Hematopoietic multipotent progenitor cell treated with erythropoietin and hydrocortisone succinate and interleukin-3 and kit ligand, for 4 days (in vitro differentiated cells): Measurements from ENCODE around the gene H6PD.

Source experiments
- DNase-seq: peaks from one replicate; pipeline ENCODE4 v3.0.0-alpha.2; 2015

Gene H6PD

DNA sequence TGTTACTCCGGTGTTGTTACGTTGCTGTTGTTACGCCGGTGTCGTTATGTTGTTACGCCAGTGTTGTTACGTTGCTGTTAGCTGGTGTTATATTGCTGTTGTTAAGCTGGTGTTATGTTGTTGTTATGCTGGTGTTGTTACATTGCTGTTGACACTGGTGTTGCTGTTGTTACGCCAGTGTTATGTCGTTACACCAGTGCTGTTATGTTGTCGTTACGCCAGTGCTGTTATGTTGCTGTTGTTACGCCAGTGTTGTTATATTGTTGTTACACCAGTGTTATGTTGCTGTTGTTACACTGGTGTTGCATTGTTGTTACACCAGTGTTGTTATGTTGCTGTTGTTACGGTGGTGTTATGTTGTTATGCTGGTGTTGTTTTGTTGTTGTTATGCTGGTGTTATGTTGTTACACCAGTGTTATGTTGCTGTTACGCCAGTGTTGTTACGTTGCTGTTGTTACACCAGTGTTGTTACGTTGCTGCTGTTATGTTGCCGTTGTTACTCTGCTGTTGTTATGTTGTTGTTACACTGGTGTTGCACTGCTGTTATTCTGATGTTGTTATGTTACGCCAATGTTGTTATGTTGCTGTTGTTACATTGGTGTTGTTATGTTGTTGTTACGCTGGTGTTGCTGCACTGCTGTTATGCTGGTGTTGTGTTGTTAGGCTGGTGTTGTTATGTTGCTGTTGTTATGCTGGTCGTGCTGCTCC, 25.6 kb downstream of the H6PD start:
- no peak for DNase-seq

GRCh38 chr1:9261496-9261895, 26.9 kb downstream of the H6PD start:
- no peak for DNase-seq

DNA sequence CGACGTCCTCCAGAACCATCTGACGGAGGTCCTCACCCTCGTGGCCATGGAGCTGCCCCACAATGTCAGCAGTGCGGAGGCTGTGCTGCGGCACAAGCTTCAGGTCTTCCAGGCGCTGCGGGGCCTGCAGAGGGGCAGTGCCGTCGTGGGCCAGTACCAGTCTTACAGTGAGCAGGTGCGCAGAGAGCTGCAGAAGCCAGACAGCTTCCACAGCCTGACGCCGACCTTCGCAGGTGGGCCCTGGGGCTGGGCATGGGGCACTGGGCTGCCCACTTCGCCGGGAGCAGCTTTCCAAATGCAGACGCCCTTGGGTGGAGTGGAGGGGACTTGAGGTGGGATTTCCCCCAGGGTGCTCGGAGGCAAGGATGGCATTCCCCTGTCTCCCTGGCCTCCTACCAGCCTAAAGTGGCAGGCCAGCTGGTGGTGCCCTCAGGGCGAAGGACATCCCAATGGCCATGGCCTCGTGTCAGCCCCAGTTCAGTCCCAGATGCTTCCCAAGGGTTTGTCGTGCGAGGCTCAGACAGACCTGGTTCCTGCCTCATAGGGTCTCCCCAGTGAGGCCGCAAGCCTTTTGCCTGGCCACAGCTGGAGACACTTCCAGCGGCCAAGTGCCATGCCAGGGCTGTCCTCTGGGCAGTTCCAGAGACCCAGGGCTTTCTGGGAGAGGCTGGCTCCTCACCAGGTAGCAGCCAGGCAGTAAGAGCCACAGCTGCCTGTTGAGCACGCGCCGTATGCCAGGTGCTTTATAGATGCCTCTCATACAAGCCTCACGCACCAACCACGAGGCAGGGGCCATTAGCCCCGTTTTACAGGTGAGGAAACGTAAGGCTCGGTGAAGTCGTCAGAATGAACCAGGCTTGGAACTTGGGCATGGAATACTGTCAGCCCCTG, 27.8 kb downstream of the H6PD start:
- no peak for DNase-seq

DNA sequence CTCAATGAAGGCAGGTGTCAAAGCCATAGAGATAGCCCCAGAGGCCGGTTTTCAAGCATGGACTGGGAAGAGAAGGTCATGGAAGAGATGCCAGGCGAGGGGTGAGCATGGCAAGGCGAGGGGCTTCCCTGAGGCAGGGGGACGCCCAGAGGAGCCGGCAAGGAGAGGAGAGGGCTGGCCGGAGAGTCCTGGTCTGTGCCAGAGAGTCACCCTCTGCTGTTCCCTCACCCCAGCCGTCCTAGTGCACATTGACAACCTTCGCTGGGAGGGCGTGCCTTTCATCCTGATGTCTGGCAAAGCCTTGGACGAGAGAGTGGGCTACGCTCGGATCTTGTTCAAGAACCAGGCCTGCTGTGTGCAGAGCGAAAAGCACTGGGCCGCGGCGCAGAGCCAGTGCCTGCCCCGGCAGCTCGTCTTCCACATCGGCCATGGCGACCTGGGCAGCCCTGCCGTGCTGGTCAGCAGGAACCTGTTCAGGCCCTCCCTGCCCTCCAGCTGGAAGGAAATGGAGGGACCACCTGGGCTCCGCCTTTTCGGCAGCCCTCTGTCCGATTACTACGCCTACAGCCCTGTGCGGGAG, 28.8 kb downstream of the H6PD start:
- no peak for DNase-seq

DNA sequence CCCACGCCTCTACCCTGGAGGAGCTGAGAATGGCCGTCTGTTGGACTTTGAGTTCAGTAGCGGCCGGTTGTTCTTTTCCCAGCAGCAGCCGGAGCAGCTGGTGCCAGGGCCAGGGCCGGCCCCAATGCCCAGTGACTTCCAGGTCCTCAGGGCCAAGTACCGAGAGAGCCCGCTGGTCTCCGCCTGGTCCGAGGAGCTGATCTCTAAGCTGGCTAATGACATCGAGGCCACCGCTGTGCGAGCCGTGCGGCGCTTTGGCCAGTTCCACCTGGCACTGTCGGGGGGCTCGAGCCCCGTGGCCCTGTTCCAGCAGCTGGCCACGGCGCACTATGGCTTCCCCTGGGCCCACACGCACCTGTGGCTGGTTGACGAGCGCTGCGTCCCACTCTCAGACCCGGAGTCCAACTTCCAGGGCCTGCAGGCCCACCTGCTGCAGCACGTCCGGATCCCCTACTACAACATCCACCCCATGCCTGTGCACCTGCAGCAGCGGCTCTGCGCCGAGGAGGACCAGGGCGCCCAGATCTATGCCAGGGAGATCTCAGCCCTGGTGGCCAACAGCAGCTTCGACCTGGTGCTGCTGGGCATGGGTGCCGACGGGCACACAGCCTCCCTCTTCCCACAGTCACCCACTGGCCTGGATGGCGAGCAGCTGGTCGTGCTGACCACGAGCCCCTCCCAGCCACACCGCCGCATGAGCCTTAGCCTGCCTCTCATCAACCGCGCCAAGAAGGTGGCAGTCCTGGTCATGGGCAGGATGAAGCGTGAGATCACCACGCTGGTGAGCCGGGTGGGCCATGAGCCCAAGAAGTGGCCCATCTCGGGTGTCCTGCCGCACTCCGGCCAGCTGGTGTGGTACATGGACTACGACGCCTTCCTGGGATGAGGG, 29.7 kb downstream of the H6PD start:
- DNase-seq = no peak

DNA sequence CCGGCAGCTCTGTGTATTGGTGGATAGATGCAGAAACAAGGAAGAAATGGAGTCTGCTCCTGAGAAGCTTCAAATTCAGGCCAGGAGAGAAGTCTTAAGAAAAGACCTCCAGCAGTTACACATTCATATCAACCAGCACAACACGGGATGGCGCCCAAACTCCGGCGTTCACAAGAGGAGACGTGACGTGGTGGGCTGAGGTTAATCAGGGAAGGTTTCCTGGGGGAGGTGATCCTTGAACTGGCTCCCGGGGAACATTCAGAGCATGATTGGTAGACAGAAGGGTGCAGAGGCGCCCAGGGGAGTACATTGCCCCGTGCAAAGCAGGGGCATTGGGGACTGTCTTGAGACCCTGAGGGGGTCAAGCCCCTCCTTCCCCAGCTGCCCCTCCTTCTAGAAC, 30.5 kb downstream of the H6PD start:
- DNase-seq = no peak

DNA sequence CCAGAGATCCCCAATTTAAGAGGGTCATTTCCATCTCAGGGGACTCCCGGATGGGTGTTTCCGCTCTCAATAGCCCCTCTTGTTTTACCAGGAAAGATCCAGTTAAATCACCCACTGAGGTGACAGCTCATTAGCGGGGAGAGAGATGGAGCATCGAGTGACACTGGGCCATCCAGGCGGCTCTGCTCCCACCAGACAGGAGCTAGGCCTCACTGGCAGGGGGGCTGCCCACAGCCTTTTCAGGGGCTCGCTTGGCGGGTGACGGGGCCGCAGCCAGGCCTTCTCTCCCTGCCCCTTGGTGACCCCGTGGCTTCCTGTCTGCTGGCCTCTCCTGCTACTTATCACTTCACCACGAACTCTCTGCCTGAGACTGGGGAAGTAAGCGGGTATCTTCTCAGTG, 31.4 kb downstream of the H6PD start:
- DNase-seq = peak; percentile 38

DNA sequence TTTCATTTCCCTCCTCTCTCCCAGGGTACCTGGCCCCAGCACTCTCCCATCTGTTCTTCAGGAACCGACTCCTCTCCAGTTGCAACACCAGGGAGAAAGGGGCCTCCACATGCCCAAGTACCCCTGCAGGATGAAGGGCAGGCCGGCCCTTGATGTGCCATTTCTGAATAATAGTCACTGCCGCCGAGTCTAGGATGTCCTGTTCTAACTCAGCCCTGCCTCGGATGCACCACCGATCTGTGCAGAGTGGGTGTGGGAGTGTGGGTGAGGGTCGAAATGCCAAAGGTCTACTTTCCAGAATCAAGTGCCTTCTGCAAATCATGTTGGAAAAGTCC, 32.7 kb downstream of the H6PD start:
- no peak for DNase-seq

- no peak for DNase-seq
Observed at GRCh38 chr1:9267827-9268581, 33.4 kb downstream of the H6PD start.

DNA sequence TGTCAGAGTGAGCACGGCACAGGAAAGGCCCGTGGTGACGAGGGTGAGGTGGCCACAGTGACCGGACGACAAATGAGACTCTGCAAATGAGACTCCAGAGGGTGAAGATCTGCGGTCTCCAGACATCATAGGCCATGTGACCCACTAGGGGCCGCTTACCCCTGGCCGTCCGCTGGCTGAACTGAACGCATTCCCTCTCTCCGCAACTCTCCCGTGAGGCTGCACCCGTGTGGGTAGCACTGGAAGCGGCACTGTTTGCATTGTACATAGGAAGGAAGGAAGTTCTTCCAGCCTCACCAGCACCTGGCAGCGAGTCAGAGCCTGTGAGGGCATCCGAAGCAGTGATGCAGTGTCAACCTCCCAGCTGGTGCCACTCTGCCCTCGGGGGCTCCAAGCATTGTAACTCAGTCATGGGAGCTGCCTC, 34.5 kb downstream of the H6PD start:
- no peak for DNase-seq

GRCh38 chr1:9269721-9270120, 35.1 kb downstream of the H6PD start:
- no peak for DNase-seq

DNA sequence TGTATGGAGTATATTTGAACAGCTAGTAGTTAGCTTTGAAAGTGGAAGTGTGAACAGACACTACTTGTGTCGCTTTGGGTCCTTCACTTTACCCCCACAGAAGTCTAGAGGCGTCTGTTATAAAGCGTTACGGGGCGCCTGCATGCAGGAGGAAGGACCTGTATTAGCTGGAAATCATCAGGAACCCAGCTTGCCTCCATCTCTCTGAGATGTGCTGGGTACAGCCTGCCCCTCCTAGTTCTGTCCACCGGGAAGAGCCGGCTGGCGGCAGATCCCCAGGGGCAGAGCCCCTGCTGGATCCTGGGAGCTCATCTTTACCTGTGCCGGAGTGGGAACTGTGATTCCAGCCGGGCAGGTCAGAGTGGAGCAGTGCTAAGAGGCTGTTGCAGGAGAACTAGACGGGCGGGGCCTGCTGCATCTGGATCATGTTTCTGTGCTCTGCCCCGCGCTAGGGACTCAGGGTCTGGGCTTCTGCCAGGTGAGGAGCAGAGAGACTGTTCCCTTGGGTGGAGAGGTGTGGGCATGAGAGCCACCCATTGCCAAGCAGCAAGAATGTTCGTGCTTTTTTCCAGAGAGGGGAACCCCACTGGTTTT, 35.8 kb downstream of the H6PD start:
- no peak for DNase-seq

DNA sequence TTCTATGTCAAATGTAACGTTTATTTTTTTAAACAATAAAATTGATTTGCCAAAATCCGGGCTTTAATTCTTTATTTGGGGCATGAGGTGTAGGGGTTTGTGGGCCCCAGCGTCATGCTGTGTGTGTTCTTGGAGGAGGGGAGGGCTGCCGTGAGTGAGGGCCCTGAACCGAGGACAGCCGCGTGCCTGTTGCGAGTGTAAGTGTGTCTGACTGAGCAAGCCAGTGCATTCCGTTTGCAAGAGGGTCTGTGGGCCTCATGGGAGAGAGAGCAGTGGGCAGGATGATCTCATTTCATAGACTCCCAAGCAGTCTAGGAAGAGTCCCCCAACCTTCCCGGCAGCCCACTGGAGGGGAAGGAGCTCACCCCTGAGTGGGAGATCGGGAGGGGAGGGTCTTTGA, 36.7 kb downstream of the H6PD start:
- no peak for DNase-seq

DNA sequence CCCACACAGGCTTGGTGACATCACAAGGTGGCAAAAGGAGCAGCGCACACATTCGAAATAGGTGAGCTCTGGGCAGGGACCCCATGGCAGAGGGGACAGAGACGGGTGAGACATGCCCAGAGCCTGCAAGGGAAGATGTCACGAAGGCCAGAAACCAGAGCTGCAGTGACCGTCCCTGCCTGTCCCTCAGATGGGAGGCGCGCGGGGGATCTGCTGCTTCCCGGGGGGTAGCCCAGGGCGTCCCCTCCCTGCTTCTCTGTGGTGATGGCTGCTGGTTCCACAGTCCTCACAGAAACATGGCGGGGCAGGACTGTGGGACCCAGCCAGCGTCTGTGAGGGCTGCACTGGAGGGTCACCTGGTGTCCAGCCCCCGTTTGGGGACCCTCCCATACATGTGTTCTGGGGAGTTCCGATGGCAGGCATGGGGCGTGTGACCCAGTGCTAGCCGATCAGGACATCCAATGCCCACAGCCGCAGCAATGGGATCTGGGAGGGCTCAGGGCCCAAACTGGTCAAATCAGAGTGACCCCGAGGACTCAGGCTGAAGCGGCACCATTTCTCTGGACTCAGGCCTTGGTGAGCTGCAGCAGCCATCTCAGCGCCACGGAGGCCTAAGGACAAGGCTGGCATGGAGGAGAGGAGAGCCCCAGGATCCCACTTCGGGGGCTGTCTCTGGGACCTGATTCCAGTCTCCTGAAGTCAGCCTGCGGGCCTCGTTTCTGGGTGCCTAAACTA, 37.5 kb downstream of the H6PD start:
- no peak for DNase-seq

GRCh38 chr1:9273177-9273576, 38.6 kb downstream of the H6PD start:
- no peak for DNase-seq

- no peak for DNase-seq
Observed at GRCh38 chr1:9275161-9275560, 40.6 kb downstream of the H6PD start.

- DNase-seq = peak; percentile 95
Observed at GRCh38 chr1:9275567-9276034, 41.0 kb downstream of the H6PD start.

DNA sequence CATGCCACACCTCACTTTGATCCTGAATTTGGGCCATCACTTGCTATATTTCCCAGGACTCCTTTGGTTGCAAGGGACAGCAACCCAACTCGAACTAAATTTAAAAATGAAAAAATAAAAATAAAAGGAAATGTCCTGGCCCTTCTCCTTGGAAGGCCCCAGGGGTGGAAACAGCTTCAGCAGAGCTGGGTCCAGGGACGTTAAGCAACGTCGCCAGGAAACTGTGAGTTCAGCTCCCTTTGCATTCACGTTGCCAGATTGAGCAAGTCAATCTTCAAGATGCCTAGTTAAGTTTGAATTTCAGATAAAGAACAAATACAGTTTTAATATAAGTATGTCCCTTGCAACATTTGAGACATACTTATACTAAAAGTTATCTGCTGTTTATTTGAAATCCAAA, 43.5 kb downstream of the H6PD start:
- no peak for DNase-seq

DNA sequence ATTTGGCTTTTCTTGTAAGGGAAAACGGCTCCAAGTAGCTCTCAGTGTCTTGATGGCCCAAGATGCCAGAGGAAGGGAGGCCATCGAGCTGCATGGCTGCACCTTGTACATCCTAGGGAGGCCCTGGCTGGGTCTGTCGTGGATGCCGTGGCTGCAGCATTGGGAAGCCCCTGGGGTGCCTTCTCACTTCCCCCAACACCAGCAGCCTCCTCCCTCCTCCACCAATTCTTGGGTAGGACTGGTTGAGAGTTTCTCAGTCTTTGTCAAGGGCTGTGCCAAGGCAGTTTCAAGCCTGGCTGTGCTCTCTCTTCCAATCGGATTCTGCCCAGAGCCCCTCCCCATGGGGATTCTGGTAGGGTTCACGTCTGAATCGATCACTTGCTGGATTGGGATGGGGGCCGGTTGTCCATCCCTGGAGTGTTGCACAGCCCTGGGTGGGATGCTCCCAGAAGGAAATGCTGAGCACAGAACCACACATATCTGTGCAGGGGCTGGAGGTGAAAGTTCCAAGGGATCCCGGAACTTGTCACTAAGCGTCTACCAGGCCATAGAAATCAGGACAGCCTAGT, 44.1 kb downstream of the H6PD start:
- no peak for DNase-seq

DNA sequence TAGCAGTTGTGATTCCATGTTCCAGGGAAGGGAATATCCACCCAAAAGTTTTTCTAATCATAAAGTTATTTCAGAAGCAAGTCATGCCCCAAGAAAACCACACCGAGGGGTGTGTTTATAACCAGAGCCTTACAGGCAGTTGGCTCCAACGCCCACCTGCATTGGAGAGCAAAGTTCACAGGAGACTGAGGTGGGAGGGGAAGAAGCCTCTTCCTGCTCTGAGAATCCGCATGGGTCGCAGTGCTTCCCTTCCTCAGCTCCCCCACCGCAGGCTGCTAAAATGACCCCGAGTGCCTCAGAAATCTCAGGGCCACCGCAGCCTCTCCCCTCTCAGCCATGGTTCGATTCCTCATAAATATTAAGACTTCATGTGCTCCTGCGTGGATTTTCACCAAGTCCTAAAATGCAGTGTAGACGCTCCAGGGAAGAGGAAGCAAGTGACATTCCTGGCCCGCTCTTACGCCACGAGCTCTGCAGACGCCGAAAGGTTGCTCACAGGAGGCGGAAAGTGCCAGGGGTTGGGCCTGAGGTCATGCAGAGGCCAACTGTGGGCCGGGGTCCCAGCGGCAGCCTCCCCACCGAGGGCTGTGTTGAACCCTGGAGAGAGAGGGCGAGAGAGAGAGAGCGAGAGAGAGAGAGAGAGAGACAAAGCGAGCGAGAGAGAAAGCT, 44.7 kb downstream of the H6PD start:
- DNase-seq = no peak
